Upper lobe of left lung (tissue), 6 donors: ENCODE data around the gene ACTR10. TPM values are rescaled to one million over a fixed set of nuclear protein-coding genes. Genes with fewer than 3 reads are reported as not detected.
A peak's percentile ranks its signal among the peaks of the same experiment; 100 is the strongest.

Experiments
- ATAC-seq, 2 donors: fragments of 200-7000 bp; cut with Tn5 transposase; one replicate each; pipeline ENCODE4 v1.9.1; 2022; ENCODE audit warnings: mild to moderate bottlenecking in 2 of 2, moderate library complexity in 2 of 2; ENCODE audit not compliant: low FRiP score in 2 of 2
- DNase-seq, 2 donors: peaks; one replicate each; pipeline ENCODE4 v3.0.0-alpha.2; 2019 to 2020
- H3K27ac ChIP-seq, 4 donors: fragments of 200-600 bp; sonication (generic); one replicate each; pipeline ENCODE4 v1.5.1; 2016 to 2019
- H3K27me3 ChIP-seq, 4 donors: fragments of 200-600 bp; sonication (generic); one replicate each; pipeline ENCODE4 v1.5.1; 2017 to 2019
- H3K36me3 ChIP-seq, 4 donors: fragments of 200-600 bp; sonication (generic); one replicate each; pipeline ENCODE4 v1.5.1; 2016 to 2019
- H3K4me1 ChIP-seq, 4 donors: fragments of 200-600 bp; sonication (generic); one replicate each; pipeline ENCODE4 v1.5.1; 2018 to 2019
- H3K4me3 ChIP-seq, 4 donors: fragments of 200-600 bp; sonication (generic); one replicate each; pipeline ENCODE4 v1.5.1; 2017 to 2019; ENCODE audit warnings: mild to moderate bottlenecking in 2 of 4, moderate library complexity in 1 of 4
- H3K9me3 ChIP-seq, 4 donors: fragments of 200-600 bp; sonication (generic); one replicate each; pipeline ENCODE4 v1.5.1; 2018 to 2019
- EP300 ChIP-seq, 4 donors: sonication (generic); formaldehyde crosslinking; IDR thresholded peaks; one replicate each; pipeline ENCODE4 v1.5.1; 2017; ENCODE audit warnings: antibody characterized with exemption in 4 of 4, control low read depth in 2 of 4
- POLR2A ChIP-seq, 4 donors: fragments of 450-650 bp; IDR thresholded peaks; one replicate each; pipeline ENCODE4 v1.5.1; 2016 to 2017; ENCODE audit warnings: antibody characterized with exemption in 4 of 4, mild to moderate bottlenecking in 2 of 4
- POLR2AphosphoS5 ChIP-seq, 2 donors: sonication (generic); formaldehyde crosslinking; IDR thresholded peaks; one replicate each; pipeline ENCODE4 v1.5.1; 2017; ENCODE audit warnings: antibody characterized with exemption in 2 of 2
- WGBS, 2 donors: methylation state at CpG; one replicate each; pipeline ENCODE4 v1.1.5; 2017 to 2018; 5-methylcytosine and 5-hydroxymethylcytosine counted together
- total RNA-seq, 6 donors: library from RNA; depleted of rRNA in 4 of 6; stranded (reverse); fragments of >200 nt in 4 of 6; gene quantifications; one replicate each; pipeline versions ENCODE4 v1.1.0 to v1.2.1, GENCODE V29; 2016 to 2021
- TF ChIP-seq, protein P1 (sequence below), 6 experiments: fragments of 450-650 bp in 4 of 6; fragments of 200-600 bp in 2 of 6; sonication (generic) in 2 of 6; IDR thresholded peaks; one replicate each; pipeline ENCODE4 v1.5.1; 2016 to 2019; ENCODE audit warnings: antibody characterized with exemption in 6 of 6
- donor health status: DM: no; HTN: no; CAD: no; lungs with moderate emphysema.
- donor health status: DM: no; HTN: yes; CAD: no; lungs with severe emphysema.

Gene ACTR10
- total RNA-seq, 6 donors from 2014 or later: 18.9 to 106 (median 51.7) TPM

DNA sequence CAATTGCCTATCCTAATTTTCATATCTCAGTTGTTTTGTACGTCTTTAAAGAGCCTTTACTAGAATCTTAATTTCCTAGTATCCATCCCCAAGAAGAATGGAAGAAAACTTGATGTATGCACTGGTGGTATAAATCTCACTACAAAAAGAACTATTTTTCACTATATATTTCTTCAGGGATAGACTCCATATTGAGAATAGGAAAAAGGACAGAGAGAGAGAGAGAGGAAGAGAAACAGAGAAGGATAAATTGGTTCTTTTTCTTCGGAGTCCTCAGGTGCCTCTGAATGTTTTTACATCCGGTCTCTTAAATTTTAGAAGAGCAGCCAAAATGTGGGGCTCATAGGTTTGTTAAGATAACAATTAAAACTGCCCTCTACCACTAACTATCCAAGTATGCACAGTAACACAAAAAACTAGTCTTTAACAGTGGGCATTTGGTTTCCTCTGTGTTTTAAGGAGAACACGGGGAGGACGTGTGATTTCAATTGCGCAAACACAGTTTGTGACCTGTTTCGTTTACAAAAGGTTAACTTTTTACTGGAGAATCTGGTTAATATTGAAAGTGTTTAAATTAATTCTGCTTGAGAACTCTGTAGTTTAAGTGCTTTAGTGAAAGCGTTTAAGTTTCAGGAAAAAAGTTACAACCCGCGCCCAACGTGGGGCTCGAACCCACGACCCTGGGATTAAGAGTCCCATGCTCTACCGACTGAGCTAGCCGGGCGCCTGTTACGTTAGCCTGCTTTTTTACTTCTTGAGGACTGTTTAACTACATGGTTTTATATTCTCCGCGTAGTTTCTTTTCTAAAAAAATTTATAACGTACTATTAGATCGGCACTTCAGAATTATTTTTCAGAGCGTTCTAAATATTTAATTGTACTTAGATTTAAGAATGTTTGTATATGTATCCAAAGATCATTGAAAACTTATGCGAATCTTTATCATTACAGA is 39.6 kb downstream of the ACTR10 start:
- DNase-seq (peak; percentile 49 to 64), ATAC-seq (peak; percentile 68 to 70)
- H3K4me3 ChIP-seq: peak overlapping the region; percentile 47 to 64 (median 56)
- peaks cover 4 to 17% (median 8%) of the 10 kb centered on the region in 4 donors for H3K4me1 ChIP-seq
- WGBS, 2 donors: 1 to 2% methylated on average over 23 of the region's 23 CpGs
- H3K27me3 ChIP-seq: no peaks in the 10 kb centered on the region
- H3K36me3 ChIP-seq: peaks cover 0 to 3% (median 0%) of the 10 kb centered on the region in 4 donors
- peak in 1 of 4 donors; percentile 56 for TF ChIP-seq POLR2A (IDR thresholded peaks at IDR 0.05)
- TF ChIP-seq, protein P1, sequence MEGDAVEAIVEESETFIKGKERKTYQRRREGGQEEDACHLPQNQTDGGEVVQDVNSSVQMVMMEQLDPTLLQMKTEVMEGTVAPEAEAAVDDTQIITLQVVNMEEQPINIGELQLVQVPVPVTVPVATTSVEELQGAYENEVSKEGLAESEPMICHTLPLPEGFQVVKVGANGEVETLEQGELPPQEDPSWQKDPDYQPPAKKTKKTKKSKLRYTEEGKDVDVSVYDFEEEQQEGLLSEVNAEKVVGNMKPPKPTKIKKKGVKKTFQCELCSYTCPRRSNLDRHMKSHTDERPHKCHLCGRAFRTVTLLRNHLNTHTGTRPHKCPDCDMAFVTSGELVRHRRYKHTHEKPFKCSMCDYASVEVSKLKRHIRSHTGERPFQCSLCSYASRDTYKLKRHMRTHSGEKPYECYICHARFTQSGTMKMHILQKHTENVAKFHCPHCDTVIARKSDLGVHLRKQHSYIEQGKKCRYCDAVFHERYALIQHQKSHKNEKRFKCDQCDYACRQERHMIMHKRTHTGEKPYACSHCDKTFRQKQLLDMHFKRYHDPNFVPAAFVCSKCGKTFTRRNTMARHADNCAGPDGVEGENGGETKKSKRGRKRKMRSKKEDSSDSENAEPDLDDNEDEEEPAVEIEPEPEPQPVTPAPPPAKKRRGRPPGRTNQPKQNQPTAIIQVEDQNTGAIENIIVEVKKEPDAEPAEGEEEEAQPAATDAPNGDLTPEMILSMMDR (IDR thresholded peaks at IDR 0.05): no peak
- no peak for TF ChIP-seq EP300 (IDR thresholded peaks at IDR 0.05)
- peak in 1 of 2 donors; percentile 8 for TF ChIP-seq POLR2AphosphoS5 (IDR thresholded peaks at IDR 0.05)
- peak overlapping the region; percentile 75 to 85 (median 80) for H3K27ac ChIP-seq
- H3K9me3 ChIP-seq: no peaks in the 10 kb centered on the region

DNA sequence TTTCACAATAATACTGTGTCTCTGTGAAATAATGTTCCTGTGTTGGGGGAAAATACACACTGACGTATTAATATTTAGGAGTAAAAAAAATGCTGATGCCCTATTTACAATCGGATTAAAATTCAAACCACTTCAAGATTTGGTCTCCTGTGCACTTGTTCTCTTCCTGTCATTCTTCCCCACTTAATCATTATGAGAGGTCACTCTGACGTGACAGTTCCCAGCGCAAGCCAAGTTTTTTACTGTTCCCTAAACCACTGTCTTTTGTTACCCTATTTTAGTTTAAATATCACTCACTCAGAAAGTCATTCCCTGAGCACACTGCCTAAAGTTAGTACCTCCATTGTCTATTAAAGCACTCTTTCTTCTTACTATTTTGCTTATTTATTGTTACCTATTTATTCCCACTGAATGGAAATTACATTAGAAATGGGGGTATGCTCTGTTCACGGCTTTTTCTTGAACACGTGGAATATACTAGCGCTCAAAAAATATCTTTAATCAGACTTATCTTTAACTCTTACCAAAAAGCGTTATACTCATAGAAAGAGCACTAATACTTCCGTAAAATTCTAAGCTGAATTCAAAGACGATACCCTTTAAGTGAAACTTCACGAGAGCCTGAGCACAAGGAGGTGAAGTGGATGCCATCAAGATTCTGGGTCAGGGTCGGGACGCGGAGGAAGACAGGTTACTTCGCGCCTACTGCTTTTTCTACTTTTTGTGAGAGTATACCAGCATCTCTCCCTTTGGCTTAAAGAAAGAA is 44.0 kb downstream of the ACTR10 start:
- no peaks in the 10 kb centered on the region for H3K9me3 ChIP-seq
- H3K4me1 ChIP-seq: peaks cover 22 to 36% (median 33%) of the 10 kb centered on the region in 4 donors
- no peaks in the 10 kb centered on the region for H3K27me3 ChIP-seq
- DNase-seq: peak in 1 of 2 donors; percentile 32
- peak in 1 of 2 donors; percentile 38 for TF ChIP-seq POLR2AphosphoS5 (IDR thresholded peaks at IDR 0.05)
- no peak for TF ChIP-seq EP300 (IDR thresholded peaks at IDR 0.05)
- TF ChIP-seq, protein P1 (IDR thresholded peaks at IDR 0.05): no peak
- TF ChIP-seq POLR2A (IDR thresholded peaks at IDR 0.05): no peak
- peak; percentile 54 to 59 for ATAC-seq
- 1% methylated on average over 16 of the region's 16 CpGs for WGBS, 2 donors
- peaks cover 0 to 12% (median 6%) of the 10 kb centered on the region in 4 donors for H3K36me3 ChIP-seq
- H3K4me3 ChIP-seq: peak overlapping the region; percentile 42 to 88 (median 74)
- peak overlapping the region; percentile 94 to 98 (median 96) for H3K27ac ChIP-seq

DNA sequence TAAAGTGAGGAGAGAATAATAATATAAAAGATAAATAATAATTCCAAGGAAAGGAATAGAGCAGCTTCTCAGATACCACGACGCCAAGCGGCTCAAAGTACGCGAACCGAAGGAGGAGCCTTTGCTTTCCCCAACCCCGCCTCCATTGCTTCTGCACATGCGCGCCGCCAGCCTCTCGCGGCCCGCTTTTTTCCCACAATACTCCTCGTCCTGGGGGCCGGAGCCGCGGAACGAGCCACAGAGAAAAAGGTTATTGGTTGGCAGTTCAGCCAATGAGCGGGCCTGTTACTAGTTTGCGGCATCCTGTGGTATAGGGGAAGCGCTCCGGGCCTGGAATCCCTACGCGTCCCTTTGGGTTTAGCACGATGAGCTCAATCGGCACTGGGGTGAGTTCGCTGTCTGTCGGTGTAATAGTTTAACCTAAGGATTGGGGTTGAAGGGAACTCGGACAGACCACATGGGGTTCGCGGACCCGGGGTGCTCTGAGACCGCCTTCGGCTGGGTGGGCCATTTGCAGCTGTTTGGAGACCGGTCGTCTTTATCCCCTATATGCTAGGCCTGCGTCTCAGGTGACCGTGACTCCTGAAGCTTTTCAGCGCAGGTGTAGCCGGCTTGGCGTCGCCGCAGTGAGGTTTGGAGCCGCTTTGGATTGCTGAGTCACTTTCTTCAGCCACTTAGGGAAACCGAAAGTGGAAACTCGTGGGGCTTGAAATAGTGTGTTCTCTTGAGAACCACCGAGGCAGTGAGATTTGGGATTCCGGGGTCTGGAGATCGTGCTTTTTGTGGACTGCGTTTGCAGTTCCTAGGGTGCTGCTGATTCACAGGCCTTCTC is 44.8 kb downstream of the ACTR10 start, which contains the start of gene PSMA3:
TSS of gene PSMA3 (plus strand) at position 288 of the 832 bp plus-strand sequence. CDS start at position 366, 78 bp downstream.
- H3K4me3 ChIP-seq: peak within 1 kb of the TSS; percentile 69 to 88 (median 82)
- peaks cover 22 to 41% (median 33%) of the 10 kb centered on the region in 4 donors for H3K4me1 ChIP-seq
- H3K9me3 ChIP-seq: no peaks in the 10 kb centered on the region
- WGBS, 2 donors: 0 to 1% methylated on average over 21 to 50 of the region's 50 CpGs
- ATAC-seq (peak; percentile 96 to 99), DNase-seq (peak; percentile 96 to 97)
- peaks cover 0 to 20% (median 13%) of the 10 kb centered on the region in 4 donors for H3K36me3 ChIP-seq
- no peaks in the 10 kb centered on the region for H3K27me3 ChIP-seq
- H3K27ac ChIP-seq: peak within 1 kb of the TSS; percentile 94 to 98 (median 96)
- TF ChIP-seq POLR2AphosphoS5 (IDR thresholded peaks at IDR 0.05): peak; percentile 91
- TF ChIP-seq, protein P1 (IDR thresholded peaks at IDR 0.05): no peak
- no peak for TF ChIP-seq EP300 (IDR thresholded peaks at IDR 0.05)
- peak in 3 of 4 donors; percentile 85 to 90 (median 86) for TF ChIP-seq POLR2A (IDR thresholded peaks at IDR 0.05)

DNA sequence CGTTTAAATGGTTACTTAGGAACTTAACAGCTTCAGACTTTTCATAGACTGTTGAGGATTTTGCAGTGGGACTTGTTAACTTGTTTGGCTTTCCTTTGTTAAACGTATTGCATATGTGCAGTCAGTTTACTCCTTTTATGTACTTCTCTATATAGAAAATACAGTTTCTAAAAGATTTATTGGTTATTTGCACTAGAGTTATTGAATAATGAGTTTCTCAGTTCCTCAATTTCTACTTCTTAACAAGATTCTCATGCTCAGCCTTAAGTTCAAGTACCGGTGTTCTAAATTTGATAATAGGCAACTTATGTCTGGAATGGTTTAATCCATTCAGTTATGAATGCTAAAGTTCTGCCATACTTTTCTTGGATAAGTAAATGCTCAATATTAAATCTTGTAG is 45.6 kb downstream of the ACTR10 start:
- Histone ChIP-seq H3K27ac (peak overlapping the region; percentile 94 to 98 (median 96)), H3K9me3 (no peaks in the 10 kb centered on the region), H3K27me3 (no peaks in the 10 kb centered on the region), H3K4me1 (peaks cover 22 to 41% (median 33%) of the 10 kb centered on the region in 4 donors), H3K4me3 (peak overlapping the region; percentile 69 to 88 (median 82)), H3K36me3 (peaks cover 0 to 25% (median 17%) of the 10 kb centered on the region in 4 donors)
- TF ChIP-seq POLR2A (IDR thresholded peaks at IDR 0.05) (no peak), EP300 (IDR thresholded peaks at IDR 0.05) (no peak), POLR2AphosphoS5 (IDR thresholded peaks at IDR 0.05) (no peak)
- TF ChIP-seq, protein P1 (IDR thresholded peaks at IDR 0.05): no peak
- 1 to 4% methylated on average over 3 of the region's 3 CpGs for WGBS, 2 donors
- DNase-seq (no peak), ATAC-seq (no peak)
